Measurements from ENCODE around the gene TCTN3. TPM values are rescaled to one million over a fixed set of nuclear protein-coding genes. Genes with fewer than 3 reads are reported as not detected.
"Not testable (repeated sequence)": the region's sequence is repeated elsewhere in the genome, so short reads cannot be mapped to it uniquely, and the experiment has no call there.

Gene TCTN3
- total RNA-seq, 1 experiment from 2014 or later = 31.5 TPM

DNA sequence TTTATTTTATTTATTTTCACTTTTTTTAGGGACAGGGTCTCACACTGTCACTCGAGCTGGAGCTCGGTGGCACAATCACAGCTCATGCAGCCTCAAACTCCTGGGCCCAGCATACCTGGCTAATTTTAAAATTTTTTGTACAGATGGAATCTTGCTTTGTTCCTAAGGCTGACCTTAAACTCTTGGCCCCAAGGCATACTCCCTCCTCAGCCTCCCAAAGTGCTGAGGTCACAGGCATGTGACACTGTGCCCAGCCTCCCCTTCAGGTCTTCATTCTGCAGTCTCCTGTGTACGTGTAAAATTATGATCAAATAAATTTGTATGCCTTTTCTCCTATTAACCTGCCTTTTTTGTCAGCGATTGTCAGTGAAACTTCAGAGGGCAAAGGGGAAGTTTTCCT is 17.8 kb upstream of the TCTN3 start:
- H3K36me3 ChIP-seq (replicated peaks; ENCODE audit: control insufficient read depth, insufficient read depth, low read length) = no peaks in the 10 kb centered on the region
- no peak overlapping the region for H3K4me3 ChIP-seq (ENCODE audit: insufficient read depth, low read depth, low read length)
- DNase-seq = no peak
- no peaks in the 10 kb centered on the region for H3K27me3 ChIP-seq (ENCODE audit: control insufficient read depth, insufficient read depth, low read length)

DNA sequence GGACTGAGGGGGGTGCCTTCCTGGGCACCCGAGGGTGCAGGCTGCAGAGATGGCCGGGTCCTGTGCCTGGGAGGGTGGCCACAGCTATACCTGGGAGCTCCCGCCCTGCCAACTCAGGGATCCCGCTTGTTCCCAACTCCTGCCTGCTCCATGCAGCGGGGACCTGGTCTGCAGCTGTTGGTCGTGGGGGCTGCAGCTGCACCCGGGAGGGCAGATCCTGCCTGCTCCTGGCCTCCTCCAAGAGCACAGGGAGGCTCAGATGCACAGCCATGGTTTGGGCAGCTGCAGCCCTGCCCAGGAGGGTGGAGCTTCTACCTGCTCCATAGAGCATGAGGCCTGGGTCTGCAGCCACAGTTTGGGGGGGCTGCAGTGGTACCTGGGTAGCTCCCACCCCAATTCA is 13.3 kb upstream of the TCTN3 start:
- DNase-seq = no peak
- Histone ChIP-seq H3K27me3 (ENCODE audit: control insufficient read depth, insufficient read depth, low read length) (no peaks in the 10 kb centered on the region), H3K36me3 (replicated peaks; ENCODE audit: control insufficient read depth, insufficient read depth, low read length) (no peaks in the 10 kb centered on the region), H3K4me3 (ENCODE audit: insufficient read depth, low read depth, low read length) (no peak overlapping the region)

DNA sequence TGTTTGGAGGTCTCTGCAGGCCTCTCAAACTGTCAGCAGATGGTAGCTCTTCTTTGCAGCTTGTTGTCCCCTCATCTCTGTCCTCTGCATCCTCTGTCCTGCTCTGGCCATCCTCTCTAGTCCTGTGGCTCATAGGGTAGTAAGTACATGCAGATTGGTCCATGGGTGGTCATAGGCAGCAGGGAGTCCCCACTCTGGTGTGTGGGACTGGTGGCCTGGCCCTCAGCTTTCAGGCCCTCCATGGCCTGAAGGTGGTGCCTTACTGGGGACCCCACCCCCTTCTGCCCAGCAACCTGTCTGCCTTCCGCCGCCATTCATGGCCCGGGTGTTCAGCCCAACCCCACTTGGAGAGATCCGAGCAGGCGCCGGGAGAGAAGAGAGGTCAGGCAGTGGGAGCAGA is 12.8 kb upstream of the TCTN3 start:
- Histone ChIP-seq H3K4me3 (ENCODE audit: insufficient read depth, low read depth, low read length) (no peak overlapping the region), H3K36me3 (replicated peaks; ENCODE audit: control insufficient read depth, insufficient read depth, low read length) (no peaks in the 10 kb centered on the region), H3K27me3 (ENCODE audit: control insufficient read depth, insufficient read depth, low read length) (no peaks in the 10 kb centered on the region)
- DNase-seq = no peak

- DNase-seq = no peak
- no peaks in the 10 kb centered on the region for H3K27me3 ChIP-seq (ENCODE audit: control insufficient read depth, insufficient read depth, low read length)
- no peaks in the 10 kb centered on the region for H3K36me3 ChIP-seq (replicated peaks; ENCODE audit: control insufficient read depth, insufficient read depth, low read length)
- no peak overlapping the region for H3K4me3 ChIP-seq (ENCODE audit: insufficient read depth, low read depth, low read length)
These were observed 4.7 kb upstream of the TCTN3 start for GRCh38 chr10:95698415-95698814.

DNA sequence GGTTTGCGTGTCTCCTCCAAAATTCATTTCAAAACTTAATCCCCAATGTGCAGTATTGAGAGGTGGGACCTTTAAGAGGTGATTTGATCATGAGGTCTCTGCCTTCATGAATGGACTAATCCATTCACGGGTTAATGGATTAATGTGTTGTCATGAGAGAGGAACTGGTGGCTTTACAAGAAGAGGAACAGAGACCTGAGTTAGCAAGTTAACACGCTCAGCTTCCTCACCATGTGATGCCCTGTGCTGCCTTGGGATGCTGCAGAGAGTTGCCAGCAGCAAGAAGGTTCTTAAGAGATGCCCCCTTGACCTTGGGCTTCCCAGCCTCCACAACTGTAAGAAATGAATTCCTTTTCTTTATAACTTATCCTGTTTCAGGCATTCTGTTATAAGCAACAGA is 3.7 kb upstream of the TCTN3 start:
- no peak overlapping the region for H3K4me3 ChIP-seq (ENCODE audit: insufficient read depth, low read depth, low read length)
- no peaks in the 10 kb centered on the region for H3K36me3 ChIP-seq (replicated peaks; ENCODE audit: control insufficient read depth, insufficient read depth, low read length)
- no peak for DNase-seq
- no peaks in the 10 kb centered on the region for H3K27me3 ChIP-seq (ENCODE audit: control insufficient read depth, insufficient read depth, low read length)

DNA sequence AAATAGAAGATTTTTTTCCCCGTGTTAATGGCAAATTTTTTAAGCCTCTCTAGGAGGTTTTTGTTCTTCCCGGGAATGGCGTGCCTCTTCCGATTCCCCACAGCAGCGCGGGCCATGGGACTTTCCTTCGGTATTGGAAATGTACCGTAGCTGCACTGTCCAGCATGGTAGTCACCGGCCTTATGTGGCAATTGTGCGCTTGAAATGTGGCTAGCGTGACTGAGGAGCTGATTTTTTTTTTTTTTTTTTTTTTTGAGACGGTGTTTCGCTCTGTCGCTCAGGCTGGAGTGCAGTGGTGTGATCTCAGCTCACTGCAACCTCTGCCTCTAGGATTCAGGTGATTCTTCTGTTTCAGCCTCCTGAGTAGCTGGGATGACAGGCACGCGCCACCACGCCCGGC is 938 bp upstream of the TCTN3 start:
- no peak overlapping the region for H3K4me3 ChIP-seq (ENCODE audit: insufficient read depth, low read depth, low read length)
- no peak for DNase-seq
- H3K36me3 ChIP-seq (replicated peaks; ENCODE audit: control insufficient read depth, insufficient read depth, low read length) = peaks cover 6% of the 10 kb centered on the region
- H3K27me3 ChIP-seq (ENCODE audit: control insufficient read depth, insufficient read depth, low read length) = no peaks in the 10 kb centered on the region

DNA sequence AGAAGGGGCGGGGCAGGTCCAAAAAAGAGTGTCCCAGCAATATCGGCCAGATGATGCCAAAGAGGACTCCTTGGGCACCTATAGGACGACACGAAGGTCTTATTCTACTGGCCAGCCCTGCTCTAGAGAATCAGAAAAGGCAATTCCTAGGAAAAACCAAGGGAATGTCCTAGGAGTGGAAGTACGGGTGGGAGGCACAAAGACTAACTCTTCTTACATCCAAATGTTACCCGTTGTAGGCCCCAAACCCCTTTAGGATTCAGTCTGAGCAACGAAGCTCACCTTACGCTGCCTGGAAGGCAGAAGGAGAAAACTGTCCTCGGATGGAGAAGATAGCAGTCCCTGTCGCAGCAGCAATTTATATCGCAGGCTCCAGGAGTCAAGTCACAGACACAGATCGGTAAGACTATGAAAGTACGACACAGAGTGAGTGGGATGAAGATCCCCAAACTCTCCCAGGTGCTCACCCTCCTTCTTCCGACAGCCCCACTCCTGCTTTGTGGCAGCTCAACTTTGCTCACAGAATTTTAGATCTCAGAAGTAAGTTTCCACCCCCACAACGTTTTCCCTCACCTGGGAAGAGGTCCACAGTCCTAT is 558 bp downstream of the TCTN3 start:
- DNase-seq = no peak
- H3K36me3 ChIP-seq (replicated peaks; ENCODE audit: control insufficient read depth, insufficient read depth, low read length) = peaks cover 7% of the 10 kb centered on the region
- no peaks in the 10 kb centered on the region for H3K27me3 ChIP-seq (ENCODE audit: control insufficient read depth, insufficient read depth, low read length)
- peak overlapping the region; percentile 77 for H3K4me3 ChIP-seq (ENCODE audit: insufficient read depth, low read depth, low read length)

DNA sequence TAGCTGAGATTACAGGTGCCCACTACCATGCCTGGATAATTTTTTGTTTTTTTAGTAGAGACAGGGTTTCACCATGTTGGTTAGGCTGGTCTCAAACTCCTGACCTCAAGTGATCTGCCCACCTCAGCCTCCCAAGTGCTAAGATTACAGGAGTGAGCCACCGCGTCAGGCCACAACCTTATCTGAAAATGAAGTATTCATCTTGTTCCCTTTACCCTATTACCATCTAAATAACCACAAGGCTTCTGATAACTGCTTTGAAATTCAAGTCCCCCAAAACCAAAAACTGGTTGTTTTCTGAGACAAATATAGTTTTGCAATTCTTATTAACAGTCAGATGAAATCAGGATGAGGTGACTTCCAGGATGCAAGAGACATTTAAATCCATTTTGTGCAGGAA is 2.4 kb downstream of the TCTN3 start:
- Histone ChIP-seq H3K4me3 (ENCODE audit: insufficient read depth, low read depth, low read length) (no peak overlapping the region), H3K27me3 (ENCODE audit: control insufficient read depth, insufficient read depth, low read length) (no peaks in the 10 kb centered on the region), H3K36me3 (replicated peaks; ENCODE audit: control insufficient read depth, insufficient read depth, low read length) (peaks cover 16% of the 10 kb centered on the region)
- DNase-seq = no peak

- Histone ChIP-seq H3K36me3 (replicated peaks; ENCODE audit: control insufficient read depth, insufficient read depth, low read length) (peaks cover 21% of the 10 kb centered on the region), H3K27me3 (ENCODE audit: control insufficient read depth, insufficient read depth, low read length) (no peaks in the 10 kb centered on the region)
These were observed 5.1 kb downstream of the TCTN3 start for GRCh38 chr10:95688648-95689047.

DNA sequence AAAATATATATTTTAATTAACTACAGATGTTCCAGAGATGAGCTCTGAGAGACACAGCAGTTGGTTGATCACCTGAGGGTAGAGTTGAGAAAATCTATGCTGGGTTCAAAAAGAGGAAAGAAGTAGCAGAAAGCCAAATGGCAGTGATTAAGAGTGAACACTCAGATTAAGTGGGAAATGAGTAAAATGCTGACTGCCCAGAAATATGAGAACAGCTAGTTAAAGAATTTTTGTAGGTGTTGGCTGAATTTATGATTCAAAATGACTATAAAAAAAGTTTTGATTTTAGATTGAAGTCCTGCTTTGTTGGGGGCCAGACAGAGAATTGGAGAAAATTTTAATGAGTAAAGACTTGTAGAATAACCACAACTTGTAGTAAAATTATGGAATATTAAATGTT is 9.8 kb downstream of the TCTN3 start:
- no peaks in the 10 kb centered on the region for H3K27me3 ChIP-seq (ENCODE audit: control insufficient read depth, insufficient read depth, low read length)
- DNase-seq = no peak
- H3K36me3 ChIP-seq (replicated peaks; ENCODE audit: control insufficient read depth, insufficient read depth, low read length) = peaks cover 24% of the 10 kb centered on the region
- H3K4me3 ChIP-seq (ENCODE audit: insufficient read depth, low read depth, low read length) = no peak overlapping the region

More at GRCh38 chr10:95688648-95689047, 5.1 kb downstream of the TCTN3 start:
- H3K4me3 ChIP-seq (ENCODE audit: insufficient read depth, low read depth, low read length) = no peak overlapping the region
- DNase-seq = no peak

DNA sequence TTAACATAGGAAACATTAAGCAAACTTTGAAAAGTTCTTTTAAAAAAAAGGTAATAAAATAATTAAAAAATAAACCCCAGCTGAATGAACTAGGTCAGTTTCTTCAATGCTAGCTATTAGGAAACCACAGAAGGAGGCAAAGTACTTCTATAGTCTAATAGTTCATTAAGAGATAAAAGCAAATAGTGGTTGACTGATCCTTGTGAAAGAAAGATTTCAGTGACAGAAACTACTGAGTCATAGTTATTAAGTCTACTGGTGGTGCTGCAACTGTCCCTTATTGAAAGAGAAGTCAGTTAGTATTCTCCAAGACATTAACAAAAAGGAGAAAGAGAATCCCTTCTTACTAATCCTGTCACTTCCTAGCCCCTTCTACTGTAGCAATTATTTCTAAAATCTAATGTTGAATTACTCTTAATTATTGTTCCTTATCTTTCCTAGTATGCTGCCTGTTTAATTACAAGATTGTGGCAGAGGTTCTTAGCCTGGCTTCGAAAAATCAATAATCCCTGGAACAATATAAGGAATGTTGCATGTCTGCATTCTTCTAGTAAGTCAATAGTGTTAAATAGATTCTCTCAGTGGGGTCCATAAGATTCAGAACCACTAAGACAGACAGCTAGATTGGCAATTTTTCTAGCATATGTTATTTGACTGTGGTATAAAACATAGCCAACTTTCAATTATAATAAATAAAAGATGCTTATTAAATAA is 18.2 kb downstream of the TCTN3 start:
- Histone ChIP-seq H3K27me3 (ENCODE audit: control insufficient read depth, insufficient read depth, low read length) (no peaks in the 10 kb centered on the region), H3K36me3 (replicated peaks; ENCODE audit: control insufficient read depth, insufficient read depth, low read length) (peaks cover 6% of the 10 kb centered on the region), H3K4me3 (ENCODE audit: insufficient read depth, low read depth, low read length) (no peak overlapping the region)
- DNase-seq = no peak

DNA sequence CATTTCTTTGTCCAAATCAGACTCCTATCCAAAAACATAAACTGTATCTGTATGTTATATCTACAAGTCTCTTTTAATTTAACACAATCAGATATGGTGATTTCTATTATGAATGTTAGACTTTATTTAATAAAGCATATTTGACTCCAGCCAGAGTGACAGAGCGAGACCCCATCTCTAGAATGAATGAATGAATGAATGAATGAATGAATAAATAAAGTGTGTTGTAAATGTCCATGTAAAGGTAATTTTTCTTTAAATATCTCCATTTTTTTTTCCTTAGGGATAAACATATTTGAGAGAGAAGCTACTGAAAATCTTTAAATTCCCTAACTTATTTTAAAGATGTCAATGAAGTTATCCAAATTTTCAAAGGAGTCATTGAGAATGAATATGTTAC is 19.1 kb downstream of the TCTN3 start:
- Histone ChIP-seq H3K4me3 (ENCODE audit: insufficient read depth, low read depth, low read length) (no peak overlapping the region), H3K36me3 (replicated peaks; ENCODE audit: control insufficient read depth, insufficient read depth, low read length) (peaks cover 2% of the 10 kb centered on the region), H3K27me3 (ENCODE audit: control insufficient read depth, insufficient read depth, low read length) (no peaks in the 10 kb centered on the region)
- DNase-seq = no peak

- not testable (repeated sequence) for DNase-seq; H3K4me3 ChIP-seq (ENCODE audit: insufficient read depth, low read depth, low read length); H3K36me3 ChIP-seq (replicated peaks; ENCODE audit: control insufficient read depth, insufficient read depth, low read length); H3K27me3 ChIP-seq (ENCODE audit: control insufficient read depth, insufficient read depth, low read length)
These were observed 21.1 kb downstream of the TCTN3 start for GRCh38 chr10:95672641-95673040.

- Histone ChIP-seq H3K27me3 (ENCODE audit: control insufficient read depth, insufficient read depth, low read length) (no peaks in the 10 kb centered on the region), H3K36me3 (replicated peaks; ENCODE audit: control insufficient read depth, insufficient read depth, low read length) (peaks cover 2% of the 10 kb centered on the region), H3K4me3 (ENCODE audit: insufficient read depth, low read depth, low read length) (no peak overlapping the region)
- DNase-seq = no peak
These were observed 29.2 kb downstream of the TCTN3 start for GRCh38 chr10:95664543-95664942.

GRCh38 chr10:95663496-95663895 is 30.2 kb downstream of the TCTN3 start:
- Histone ChIP-seq H3K36me3 (replicated peaks; ENCODE audit: control insufficient read depth, insufficient read depth, low read length) (peaks cover 2% of the 10 kb centered on the region), H3K4me3 (ENCODE audit: insufficient read depth, low read depth, low read length) (no peak overlapping the region), H3K27me3 (ENCODE audit: control insufficient read depth, insufficient read depth, low read length) (no peaks in the 10 kb centered on the region)
- no peak for DNase-seq
